COLO668 (cell line): ENCODE measurements around the gene SSUH2.
"Not testable (repeated sequence)": the region's sequence is repeated elsewhere in the genome, so short reads cannot be mapped to it uniquely, and the experiment has no call there.

Experiments used
- DNase-seq: peaks from one replicate; lab custom pipeline; 2025; ENCODE audit not compliant: unreplicated experiment; lab: John Stamatoyannopoulos, UW

SSUH2 gene

DNA sequence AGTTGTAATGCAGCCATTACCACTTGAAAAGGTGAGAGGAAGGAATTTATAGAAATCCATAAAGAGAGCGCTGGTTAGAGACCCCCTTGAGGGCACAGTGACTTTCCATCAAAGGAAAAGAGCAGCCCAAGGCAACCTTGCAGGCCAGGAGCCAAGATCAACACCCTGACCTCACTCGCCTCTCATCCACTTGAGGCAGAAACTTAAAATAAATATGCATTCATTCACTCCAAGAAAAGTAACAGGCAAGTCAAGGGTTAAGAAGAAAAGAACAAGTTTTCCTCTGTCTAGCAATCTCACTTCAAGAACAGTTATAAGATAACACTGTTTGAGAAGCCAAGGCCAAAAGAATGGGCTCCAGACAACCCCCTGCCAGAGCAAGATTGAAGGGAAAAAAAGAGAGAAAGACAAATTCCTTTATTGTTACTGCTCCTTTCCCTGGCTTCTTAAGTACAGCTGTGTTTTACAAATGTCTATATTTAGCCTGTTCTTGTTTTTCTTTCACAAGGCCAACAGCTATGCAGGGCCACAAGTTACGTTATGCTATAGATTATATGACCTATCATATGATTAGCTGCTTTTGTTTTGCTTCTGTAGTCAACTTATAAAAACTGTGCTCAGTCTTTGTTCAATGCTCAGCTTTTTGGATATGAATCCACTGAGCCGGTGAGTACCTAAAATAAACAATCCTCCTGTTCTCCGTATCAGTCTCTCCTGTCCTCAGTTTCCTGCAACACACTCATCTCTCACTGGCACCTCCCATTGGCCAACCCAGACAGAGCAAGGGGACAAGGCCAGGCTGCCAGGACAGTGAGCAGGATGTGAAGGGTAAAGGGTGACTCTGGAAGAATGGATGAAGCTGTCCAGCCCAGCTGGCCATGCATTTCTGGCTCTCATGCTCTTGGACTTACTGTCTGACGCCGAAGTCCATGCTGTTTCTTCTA is 15.8 kb upstream of the SSUH2 start:
- no peak for DNase-seq

DNA sequence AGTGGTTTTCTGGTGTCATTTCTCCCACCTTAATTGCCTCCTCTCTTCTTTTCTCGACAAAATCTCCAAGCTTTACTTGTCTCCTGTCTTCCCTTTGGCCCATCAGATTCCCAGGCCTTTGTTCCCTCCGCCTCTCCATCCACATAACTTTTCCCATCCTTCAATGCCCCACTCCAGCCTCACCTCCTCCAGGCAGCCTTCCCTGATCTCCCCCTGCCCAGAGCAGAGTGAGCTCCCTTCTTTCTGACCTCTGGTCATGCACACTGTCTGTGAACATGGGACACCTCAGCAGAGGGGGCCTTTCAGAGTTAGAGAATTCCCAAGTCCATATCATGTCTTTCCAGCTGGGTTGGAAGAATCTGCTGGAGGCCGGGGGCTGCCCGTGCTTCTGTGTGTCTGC is 14.6 kb upstream of the SSUH2 start:
- DNase-seq = no peak

DNA sequence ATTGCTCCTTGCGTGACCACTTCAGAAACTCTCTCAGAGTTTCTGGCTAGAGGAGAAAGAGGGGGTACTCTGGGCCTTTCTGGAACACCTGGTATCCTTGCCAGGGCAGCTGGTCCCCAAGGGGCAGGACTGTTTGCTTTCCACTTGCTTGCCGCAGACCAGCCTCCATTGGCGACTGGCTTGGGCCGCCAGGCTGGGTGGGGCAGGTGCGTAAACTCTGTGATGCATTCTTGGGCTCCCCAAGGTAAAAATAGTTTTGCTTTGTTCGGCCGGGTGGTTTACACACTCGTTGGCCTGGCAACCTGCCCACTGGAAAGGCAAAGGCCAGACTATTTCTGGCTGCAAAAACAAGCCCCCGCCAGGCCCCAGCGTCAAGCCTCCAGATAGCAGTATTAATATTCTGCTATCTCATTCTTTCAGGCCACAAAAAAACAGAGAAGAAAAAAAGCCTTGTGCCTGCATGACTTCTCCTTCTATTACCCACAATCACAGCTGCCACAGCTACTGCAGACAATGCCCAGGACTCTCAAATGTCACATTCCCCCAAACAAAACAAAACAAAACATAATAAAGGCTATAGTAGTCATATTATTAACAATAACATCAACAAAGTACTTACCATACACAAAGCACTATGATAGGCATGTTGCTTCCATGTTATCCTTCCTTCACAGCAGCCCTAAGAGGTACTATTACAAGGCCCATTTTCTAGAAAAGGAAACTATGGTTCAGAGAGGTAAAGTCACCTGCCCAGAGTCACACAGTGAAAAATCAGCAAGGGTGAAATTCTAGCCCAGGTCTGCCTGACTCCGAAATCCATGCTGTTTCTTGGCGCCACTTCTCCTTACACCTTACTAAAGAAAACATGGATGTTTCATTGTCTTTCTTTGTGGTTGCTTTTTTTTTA is 14.0 kb upstream of the SSUH2 start:
- DNase-seq = peak; percentile 90

DNA sequence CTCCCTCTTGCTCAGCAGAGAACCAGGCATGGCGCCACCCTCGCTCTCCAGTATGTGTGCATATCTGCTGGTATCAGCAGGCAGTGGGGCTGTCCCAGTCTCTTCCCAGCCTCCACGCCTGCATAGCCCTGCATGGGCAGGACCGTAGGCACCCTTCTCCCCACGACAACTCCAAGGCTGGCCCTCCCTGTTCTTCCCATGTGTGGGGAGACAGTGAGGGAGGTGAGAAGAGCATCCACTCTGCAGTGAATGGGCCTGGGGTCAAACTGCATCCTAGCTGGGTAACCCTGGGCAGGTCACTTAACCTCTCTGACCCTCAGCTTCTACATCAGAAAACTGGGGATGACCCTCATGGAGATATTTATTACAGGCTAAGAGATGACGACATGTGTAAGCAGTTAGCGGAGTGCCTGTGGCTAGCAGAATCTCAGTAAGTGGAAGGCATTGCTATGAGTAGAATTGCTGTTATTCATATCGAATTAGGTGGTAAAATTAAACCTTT is 13.3 kb upstream of the SSUH2 start:
- DNase-seq = peak; percentile 28

DNA sequence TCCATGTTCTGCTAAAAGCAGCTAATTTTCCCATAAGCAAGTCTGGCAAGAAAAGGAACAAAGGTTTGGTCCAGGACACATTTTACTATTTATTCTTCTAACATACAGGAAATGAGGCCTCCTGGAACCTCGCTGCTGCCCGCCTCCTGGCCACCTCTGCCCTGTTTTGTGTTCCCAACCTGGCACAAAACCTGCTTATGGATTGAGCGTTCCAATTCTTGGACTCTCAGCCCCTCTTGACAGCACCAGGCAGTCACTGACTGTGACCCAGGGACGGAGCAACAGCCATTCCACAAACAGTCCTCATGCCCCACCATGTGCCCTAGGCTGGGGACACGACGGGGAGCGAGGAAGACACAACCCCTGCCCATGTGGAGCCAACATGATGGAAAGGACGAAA is 11.6 kb upstream of the SSUH2 start:
- DNase-seq = no peak

DNA sequence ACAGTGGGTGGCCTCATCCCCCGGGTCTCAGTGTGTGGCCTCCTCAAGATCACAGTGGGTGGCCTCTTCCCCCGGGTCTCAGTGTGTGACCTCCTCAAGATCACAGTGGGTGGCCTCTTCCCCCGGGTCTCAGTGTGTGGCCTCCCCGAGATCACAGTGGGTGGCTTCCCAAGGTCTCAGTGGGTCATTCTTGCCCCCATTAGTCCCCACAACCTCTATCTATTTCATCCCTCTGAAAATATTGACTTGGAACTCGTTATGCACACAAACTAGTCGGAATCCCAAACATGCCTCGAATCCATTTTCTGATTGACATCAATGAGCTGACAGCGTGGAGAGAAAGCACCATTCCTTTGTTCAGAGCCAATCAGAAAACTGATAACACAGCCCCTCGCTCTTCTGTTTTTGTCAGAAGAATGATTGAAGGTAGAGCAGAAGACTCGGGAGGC is 10.8 kb upstream of the SSUH2 start:
- DNase-seq = no peak

DNA sequence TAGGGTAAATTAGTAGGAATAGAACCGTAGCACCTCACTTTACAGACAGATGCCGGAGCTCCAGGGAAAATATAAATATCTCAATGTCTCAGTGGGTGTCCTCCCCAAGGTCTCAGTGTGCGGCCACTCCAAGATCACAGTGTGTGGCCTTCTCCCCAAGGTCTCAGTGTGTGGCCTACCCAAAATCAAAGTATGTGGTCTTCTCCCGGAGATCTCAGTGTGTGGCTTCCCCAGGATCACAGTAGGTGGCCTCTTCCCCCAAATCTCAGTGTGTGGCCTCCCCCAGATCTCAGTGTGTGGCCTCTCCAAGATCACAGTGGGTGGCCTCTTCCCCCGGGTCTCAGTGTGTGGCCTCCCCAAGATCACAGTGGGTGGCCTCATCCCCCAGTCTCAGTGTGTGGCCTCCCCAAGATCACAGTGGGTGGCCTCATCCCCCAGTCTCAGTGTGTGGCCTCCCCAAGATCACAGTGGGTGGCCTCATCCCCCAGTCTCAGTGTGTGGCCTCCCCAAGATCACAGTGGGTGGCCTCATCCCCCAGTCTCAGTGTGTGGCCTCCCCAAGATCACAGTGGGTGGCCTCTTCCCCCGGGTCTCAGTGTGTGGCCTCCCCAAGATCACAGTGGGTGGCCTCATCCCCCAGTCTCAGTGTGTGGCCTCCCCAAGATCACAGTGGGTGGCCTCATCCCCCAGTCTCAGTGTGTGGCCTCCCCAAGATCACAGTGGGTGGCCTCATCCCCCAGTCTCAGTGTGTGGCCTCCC is 10.2 kb upstream of the SSUH2 start:
- not testable (repeated sequence) for DNase-seq

DNA sequence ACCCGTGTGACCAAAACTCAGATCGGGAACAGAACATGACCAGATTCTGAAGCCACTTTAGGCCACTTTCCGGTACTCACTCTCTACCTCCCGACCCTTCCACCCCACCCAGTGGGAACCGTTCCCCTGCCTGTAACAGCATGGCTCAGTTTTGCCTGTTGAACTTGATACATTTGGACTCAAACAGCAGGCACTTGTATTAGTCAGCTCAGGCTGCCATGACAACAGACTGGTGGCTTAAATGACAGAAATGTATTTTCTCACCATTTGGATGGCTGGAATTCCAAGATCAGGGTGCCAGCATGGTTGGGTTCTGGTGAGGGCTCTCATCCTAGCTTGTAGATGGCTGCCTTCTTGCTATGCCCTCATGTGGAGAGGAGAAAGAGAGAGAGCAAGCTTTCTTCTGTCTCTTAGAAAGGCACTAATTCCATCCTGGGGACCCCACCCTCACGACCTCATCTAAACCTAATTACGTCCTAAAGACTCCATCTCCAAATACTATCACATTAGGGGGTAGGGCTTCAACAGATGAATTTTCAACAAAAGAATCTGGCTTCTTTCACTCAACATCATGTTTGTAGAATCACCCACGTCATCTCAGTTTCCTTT is 9.3 kb upstream of the SSUH2 start:
- DNase-seq = no peak

DNA sequence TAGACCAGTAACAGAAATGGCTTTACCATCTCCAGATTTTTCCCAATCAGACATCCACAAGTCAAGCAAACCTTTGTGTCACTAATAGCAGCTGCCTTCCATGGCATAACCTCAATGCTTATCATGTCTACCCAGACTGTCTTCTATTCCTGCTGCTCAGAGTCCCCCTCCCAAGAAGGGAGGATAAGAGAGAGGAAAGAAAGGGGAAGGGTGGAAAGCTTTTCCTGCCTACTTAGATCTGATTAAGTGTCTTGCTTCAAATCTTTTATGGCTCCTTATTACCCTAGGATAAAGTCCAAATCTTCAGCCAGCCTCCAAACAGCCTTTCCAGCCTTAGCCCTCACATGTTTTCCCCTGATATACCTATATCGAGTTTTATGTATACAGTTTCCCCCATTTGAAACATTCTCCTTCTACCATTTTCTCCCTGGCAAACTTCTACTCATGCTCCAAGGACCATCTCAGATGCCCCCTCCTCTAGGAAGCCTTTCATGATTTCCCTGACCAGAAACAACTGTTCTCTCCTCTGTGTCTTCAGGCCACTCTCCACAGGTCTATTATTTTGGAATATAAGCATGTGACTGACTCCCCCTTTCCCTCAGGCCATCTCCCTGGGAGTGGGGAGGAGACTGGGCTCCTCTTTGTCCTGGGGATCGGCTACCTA is 7.9 kb upstream of the SSUH2 start:
- DNase-seq = no peak

DNA sequence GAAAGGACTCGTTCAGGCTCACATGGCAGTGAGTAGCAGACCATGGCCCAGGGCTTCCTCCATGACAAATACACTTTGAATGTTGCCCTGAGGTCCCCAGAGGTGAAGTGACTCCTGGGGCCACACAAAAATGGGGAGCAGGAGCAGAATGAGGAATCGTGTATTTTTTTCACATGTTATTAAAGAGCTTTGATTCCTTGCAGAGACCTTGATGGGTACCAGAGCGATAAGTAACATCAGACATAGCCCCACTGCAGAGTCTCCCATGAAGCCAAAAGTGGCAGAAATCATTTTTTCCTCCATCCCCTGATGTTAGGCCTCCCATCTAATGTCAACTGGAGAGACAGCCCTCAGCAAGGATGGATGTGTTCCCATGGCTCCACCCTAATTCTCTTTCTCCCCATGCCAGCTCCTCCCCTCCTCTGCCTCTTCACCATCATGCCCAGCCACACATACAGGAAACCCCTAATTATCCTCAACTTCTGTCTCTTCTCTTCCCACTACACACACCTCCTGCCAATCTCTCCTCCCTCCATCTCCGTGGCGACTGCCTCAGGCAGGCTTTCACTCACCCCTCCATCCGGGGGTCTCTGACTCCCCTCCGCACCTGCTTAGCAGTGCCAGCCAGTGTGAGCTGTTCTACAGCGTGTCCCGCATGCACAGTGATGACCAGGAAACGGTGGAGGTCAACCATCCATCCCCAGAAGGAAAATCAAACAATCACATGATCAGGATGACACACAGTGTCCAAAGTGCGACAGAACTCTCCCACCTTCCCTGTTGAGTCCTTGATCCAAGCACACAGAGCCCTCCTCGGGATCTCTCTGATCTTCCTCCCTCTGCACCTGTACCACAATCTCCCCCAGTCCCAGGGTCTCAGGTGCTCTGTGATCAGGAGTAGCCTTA is 7.1 kb upstream of the SSUH2 start:
- no peak for DNase-seq

DNA sequence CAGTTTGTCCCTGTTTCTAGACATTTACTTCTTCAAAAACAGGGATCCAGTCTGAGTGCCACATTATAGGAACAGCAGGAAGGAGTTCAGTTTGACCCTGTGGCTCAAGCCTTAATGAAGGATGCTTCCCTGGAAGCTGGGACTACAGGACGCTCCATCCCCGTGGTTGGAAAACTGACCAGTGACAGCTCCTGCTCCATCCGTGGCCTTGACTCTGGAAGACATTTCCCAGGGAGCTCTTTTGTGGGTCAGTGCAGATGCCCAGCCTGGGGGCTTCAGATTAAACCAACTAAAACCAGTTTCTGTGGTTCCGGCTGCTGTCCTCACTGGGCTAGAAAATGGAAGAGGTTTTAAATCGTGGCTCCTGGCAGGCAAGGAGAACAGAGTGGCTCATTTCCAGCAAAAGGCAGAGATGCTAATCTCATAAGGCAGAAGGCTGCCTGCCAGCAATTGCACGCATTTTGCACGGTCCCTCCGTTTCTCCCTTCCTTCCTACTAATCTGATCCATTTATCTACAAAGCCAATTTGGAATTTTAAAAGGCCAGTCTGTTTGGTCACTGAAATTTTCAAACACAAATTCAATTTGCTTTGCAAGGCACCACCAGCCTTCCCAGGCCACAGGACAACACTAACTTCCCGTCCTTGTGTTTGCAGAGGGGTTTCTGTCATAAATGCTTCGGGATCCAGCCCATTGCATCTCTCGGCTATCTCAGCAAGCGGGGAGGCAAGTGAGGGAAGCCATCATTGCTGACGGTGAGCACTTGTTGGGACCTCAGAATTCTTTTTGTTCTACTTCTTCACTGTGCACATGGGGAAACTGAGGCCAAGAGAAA is 6.2 kb upstream of the SSUH2 start:
- no peak for DNase-seq

DNA sequence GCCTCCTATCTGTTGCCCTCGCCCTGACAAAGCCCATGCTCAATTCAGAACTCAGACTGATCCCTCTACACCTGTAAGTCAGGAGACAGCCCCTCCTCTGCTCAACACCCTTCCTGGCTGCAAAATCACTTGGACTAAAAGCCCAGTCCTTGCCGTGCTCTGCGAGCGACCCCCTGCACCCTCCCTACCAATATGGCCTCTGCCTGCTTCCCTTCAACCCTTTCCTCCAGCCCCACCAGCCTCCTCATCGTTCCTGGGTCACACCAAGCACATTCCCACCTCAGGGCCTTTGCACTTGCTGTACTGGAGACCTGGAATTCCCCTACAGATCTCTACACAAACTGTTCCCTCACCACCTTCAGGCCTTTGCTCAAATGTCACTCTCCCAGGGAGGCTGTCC is 5.2 kb upstream of the SSUH2 start:
- DNase-seq = no peak

DNA sequence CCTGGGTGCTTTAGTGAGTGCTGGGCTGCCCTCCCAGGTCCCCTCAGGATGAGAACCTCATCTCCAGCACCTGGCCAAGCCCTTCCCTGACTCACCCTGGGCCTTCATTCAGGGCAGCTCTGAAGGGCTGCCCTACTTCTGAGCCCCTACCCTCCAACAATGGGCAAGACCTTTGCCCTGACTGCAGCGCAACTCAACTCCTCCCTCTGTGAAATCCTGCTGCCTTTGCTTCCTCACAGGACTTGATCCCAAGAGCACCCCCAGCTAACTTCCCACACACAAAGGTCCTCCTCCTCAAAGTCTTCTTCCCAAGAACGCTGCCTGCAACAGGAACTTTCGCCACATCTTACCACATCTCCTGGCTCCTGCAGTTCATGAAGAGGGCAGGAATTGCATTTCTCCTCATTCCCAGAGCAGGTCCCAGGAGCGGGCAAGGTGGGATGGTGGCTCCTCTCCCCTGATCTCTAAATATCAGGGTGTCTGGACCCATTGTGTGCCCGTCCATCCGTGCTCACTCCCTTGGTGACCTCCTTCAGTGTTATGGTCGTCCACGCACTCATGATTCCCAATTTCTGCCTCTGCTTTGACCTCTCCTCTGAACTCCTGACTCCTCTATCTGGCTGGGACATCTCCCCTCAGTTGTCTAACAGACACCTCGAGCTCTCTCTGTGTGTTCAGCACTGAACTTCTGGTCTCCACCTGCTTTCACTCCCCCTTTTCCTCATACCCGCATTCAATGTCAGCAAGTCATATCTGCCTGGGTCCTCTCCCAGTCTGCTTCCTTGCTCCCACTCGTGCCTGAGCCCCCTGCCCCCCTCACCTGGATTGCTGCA is 4.5 kb upstream of the SSUH2 start:
- no peak for DNase-seq

DNA sequence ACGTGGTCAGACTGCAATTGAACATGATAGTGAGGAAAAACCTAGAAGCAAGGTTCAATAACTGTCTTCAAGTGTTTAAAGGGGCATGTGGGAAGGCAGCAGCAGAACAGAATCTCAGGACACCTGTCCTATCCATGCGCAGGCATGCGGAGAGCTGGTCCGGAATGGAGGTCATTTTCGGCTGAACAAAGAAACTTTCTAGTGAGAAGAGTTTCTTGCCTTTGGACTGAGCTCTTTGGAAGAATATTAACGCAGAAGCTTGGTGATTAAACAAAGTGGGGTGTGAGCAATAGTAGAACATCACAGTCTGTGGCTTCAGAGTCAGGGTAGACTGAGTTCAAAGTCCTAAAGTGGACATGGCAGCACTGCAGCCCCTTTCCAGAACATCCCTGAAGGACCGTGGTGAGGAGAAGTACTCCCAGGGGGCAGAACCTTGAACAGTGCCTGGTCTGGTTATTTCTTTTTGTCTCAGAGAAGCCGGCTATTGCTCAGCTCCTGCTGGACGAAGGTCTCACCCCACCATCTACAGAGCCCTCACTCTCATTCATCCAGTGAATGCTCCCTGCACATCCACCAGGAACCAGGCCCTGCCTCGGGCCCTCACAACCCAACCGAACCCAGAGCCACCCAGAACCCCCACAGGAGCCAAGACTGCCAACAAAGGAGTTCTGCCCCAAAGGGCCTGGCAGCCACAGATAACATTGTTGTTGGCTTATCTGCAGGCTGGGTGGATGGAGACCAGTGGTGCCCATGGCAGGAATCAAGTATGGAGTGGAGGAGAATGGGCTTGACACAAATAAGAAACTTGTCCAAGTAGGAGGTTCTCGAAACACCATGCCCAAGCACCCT is 2.8 kb upstream of the SSUH2 start:
- DNase-seq = no peak

DNA sequence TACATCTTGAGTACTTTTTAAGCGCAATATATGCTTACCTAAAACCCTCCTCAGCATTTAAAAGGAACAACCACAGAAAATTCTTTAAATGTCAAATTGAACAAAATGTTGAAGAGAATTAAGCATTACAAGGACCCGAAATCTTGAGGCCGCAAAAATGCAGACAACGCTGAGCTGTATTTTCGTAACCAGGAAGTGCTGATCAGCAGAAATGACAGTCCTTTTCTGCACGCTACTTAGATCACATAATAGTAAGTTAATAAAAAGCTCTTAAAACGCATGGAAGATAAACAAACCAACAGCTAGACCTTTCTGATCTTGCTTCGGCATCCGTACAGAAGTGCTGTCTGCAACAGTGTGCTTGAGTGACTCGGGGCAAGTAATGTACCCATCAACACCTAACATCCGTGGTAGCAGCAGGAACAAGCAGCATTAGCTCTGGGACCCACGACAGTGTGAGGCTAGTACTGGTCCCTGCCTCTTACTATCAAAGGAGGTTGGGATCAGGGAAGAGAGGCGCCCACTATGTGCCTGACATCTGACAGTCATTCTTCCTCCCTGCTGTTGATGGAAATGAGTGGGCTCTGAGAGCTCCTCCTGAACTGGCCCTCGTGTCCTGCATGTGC is 1.8 kb upstream of the SSUH2 start:
- DNase-seq = no peak

DNA sequence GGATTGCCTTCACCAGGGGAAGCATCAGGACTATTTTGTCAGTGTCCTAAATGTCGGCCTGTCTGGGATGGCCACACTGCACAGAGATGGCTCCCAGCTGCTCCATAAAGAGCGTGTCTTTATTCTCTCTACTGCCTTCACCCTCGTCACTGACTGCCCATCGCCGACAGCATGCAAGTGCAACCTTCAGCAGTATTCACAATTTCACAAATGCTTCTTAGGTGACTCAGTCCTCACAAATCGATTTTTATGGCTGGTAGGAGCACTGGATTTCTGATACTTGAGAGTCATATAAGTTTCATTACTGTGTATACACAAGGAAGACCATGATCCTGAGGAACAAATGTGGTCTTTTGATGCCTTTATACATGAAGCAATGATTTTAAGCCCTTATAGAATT is 1.1 kb upstream of the SSUH2 start:
- DNase-seq = no peak
